ENCODE measurements around the gene TMC8. TPM values are rescaled to one million over a fixed set of nuclear protein-coding genes. Genes with fewer than 3 reads are reported as not detected.

TMC8 gene
- total and polyA plus RNA-seq, 4 donors = 1.3 to 14.5 (median 5.0) TPM

DNA sequence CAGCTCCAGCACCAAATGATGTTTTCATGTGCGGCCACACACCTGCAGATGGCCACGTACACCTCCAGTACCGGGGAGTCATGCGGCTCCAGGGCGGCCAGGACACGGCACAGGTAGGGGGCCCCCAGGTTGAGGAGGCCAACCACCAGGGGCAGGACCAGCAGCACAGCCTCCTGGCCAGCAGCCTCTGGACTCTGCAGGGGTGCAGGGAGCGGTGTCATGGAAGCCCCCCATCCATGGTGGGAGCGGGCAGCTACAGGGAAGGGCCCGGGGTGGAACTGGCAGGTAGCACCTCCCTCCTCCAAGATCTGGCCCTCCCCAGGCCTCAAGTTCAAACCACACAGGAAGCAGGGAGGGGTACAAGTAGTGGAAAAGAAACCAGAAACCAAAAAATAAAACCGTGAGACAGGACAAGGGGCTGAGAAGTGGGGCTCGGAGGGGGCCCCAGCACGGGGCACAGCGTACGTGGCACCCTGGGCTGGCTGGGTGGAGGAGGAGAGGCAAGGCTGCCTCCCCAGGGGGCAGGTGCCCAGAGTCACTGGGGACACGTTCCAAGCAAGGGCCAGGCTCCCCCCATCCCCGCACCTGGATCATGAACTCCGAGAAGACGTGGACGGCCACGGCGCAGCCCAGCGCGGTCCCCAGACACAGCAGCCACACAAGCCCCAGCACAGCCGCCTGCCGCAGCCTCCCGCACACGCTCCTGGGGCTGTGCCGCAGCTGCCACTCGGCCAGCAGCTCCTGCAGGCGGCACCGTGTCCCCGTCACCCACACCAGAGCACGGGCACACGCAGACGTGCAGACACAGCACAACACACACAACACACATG is 9.4 kb upstream of the TMC8 start (continued):
- TF ChIP-seq HNF4A (conservative IDR thresholded peaks at IDR 0.05) (no peak), RAD21 (IDR thresholded peaks at IDR 0.05) (no peak)
- TF ChIP-seq, protein P1, sequence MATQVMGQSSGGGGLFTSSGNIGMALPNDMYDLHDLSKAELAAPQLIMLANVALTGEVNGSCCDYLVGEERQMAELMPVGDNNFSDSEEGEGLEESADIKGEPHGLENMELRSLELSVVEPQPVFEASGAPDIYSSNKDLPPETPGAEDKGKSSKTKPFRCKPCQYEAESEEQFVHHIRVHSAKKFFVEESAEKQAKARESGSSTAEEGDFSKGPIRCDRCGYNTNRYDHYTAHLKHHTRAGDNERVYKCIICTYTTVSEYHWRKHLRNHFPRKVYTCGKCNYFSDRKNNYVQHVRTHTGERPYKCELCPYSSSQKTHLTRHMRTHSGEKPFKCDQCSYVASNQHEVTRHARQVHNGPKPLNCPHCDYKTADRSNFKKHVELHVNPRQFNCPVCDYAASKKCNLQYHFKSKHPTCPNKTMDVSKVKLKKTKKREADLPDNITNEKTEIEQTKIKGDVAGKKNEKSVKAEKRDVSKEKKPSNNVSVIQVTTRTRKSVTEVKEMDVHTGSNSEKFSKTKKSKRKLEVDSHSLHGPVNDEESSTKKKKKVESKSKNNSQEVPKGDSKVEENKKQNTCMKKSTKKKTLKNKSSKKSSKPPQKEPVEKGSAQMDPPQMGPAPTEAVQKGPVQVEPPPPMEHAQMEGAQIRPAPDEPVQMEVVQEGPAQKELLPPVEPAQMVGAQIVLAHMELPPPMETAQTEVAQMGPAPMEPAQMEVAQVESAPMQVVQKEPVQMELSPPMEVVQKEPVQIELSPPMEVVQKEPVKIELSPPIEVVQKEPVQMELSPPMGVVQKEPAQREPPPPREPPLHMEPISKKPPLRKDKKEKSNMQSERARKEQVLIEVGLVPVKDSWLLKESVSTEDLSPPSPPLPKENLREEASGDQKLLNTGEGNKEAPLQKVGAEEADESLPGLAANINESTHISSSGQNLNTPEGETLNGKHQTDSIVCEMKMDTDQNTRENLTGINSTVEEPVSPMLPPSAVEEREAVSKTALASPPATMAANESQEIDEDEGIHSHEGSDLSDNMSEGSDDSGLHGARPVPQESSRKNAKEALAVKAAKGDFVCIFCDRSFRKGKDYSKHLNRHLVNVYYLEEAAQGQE (IDR thresholded peaks at IDR 0.05) = no peak

DNA sequence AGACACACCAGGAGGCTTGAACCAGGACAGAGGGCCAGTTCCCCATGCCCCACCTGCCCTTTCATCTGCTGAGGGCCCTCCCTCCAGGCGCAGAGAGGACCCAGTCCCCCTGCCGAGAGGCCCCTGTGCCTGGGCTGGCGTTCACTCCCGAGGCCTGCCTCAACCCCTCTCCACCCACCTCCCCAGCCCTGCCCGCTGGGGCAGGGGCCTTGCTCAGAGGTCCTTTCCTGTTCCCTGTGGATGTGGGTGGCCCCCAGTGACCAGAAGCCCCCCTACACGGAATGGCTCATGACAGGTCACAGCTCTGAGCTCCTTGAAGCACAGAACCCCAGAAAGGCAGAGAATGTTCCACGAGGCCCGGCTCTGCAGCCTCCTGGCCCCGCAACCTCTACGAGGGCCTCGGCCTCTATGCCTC is 8.8 kb upstream of the TMC8 start:
- Histone ChIP-seq H3K4me3 (ENCODE audit: low read depth in 1 of 3, low read length in 3 of 3) (no peak overlapping the region), H3K9me3 (ENCODE audit: control insufficient read depth in 4 of 4, low read length in 3 of 4) (no peaks in the 10 kb centered on the region), H3K27me3 (ENCODE audit: control insufficient read depth in 4 of 4, insufficient read depth in 4 of 4, low read length in 3 of 4) (no peaks in the 10 kb centered on the region), H3K4me1 (ENCODE audit: control insufficient read depth in 4 of 4, insufficient read depth in 4 of 4, low read length in 3 of 4) (peaks cover 0 to 20% (median 6%) of the 10 kb centered on the region in 4 donors), H3K27ac (ENCODE audit: low read depth in 1 of 2, low read length in 2 of 2) (no peak overlapping the region), H3K9ac (ENCODE audit: low read depth in 1 of 2, low read length in 2 of 2) (no peak overlapping the region), H3K36me3 (ENCODE audit: control insufficient read depth in 4 of 4, insufficient read depth in 3 of 4, low read depth in 1 of 4, low read length in 3 of 4) (peaks cover 0 to 3% (median 0%) of the 10 kb centered on the region in 4 donors)
- no peak for DNase-seq (ENCODE audit: low spot score)
- TF ChIP-seq, protein P2, sequence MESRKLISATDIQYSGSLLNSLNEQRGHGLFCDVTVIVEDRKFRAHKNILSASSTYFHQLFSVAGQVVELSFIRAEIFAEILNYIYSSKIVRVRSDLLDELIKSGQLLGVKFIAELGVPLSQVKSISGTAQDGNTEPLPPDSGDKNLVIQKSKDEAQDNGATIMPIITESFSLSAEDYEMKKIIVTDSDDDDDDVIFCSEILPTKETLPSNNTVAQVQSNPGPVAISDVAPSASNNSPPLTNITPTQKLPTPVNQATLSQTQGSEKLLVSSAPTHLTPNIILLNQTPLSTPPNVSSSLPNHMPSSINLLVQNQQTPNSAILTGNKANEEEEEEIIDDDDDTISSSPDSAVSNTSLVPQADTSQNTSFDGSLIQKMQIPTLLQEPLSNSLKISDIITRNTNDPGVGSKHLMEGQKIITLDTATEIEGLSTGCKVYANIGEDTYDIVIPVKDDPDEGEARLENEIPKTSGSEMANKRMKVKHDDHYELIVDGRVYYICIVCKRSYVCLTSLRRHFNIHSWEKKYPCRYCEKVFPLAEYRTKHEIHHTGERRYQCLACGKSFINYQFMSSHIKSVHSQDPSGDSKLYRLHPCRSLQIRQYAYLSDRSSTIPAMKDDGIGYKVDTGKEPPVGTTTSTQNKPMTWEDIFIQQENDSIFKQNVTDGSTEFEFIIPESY (IDR thresholded peaks at IDR 0.05) = no peak
- TF ChIP-seq, protein P1 (IDR thresholded peaks at IDR 0.05) = no peak
- TF ChIP-seq HNF4G (IDR thresholded peaks at IDR 0.05) (no peak), RAD21 (IDR thresholded peaks at IDR 0.05) (no peak), NR2F2 (IDR thresholded peaks at IDR 0.05) (no peak), GABPA (IDR thresholded peaks at IDR 0.05 in 1 of 2, conservative IDR thresholded peaks at IDR 0.05 in 1 of 2) (no peak), HNF4A (conservative IDR thresholded peaks at IDR 0.05) (no peak)
- WGBS = 75% methylated on average over 11 of the region's 11 CpGs

Measured in liver (tissue), 9 donors.